HG03060 (cell line): Measurements from ENCODE around the gene TBC1D24.

Source experiments
- ATAC-seq: cut with Tn5 transposase; IDR thresholded peaks from one replicate; pipeline ENCODE4 v1.9.1; 2021; ENCODE audit warnings: low read depth, moderate number of reproducible peaks; ENCODE audit not compliant: unreplicated experiment

The TBC1D24 gene

DNA sequence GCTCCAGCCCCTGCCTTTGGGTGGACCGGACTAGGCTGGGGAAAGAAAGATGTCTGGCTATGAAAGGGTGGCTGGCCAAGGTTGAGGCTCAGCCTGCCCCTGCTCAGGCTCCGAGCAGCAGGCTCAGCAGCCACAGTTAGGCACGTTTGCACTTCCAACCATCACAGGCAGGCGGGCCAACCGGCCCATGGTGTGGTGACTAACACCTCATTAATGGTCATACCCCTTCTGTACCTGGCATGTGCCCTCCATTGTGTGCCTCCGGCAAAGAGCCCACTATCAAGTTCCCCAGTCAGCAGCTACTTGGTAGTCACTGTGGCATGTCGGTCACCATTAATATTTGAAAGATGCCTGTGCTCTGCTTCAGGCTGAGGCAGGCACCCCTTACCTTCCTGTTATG is 6.7 kb downstream of the TBC1D24 start:
- ATAC-seq, result no peak

DNA sequence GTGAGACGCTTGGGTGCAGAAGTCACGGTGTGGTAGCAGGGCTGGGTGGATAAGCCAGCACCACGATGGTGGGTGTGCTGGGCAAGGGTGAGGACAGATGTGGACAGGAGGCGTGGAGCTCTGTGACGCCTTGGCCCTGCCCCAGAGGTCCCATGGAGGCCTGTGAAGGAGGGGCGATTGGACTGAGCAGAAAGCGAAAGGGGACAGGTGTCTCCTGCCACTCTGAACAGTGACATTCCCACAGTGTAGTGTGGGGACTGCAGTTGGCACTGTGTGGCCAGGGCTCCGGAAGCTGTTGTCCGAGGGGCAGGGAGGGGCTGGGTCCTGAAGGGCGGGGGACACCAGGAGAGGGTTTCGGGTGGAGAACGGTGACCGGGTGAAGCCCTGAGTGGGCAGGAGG is 7.3 kb downstream of the TBC1D24 start:
- no peak for ATAC-seq

DNA sequence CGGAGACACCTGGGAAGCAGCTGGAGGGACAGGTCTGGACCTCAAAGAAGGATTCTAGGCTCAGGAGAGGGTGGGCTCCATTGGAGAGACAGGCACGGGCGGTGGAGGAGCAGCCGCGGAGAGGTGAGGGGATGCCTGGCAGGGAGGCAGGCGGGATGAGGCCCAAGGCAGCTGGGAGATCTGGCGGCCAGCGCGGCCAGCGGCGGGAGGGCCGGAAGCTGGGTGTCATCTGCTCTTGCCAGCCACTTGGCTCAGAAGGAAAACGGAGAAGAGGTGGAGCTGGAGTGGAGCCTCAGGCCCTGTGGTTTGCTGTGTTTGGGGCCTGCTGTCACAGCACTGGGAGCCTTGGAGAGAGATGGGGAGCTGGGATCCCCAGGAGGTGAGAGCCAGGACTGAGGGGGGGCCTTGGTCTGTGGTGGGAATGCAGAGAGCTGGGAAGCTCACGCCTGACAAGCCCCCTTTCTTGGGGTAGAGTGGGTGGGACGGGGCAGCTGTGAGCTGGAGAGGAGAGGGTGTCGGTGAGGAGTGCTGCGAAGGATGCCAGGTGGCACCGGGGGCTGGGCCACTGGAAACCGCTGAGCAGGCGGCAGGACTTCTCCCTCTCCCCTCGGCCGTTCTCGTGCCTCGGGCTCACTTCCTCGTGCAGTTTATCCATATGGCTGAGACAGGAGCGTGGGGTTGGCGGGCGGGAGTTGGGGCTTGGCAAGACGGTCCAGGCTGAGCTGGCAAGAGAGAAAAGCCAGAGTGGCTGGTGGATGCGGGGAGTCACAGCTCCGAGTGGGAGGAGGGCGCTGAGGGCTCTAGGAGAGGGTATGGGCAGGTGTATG is 8.0 kb downstream of the TBC1D24 start:
- no peak for ATAC-seq

DNA sequence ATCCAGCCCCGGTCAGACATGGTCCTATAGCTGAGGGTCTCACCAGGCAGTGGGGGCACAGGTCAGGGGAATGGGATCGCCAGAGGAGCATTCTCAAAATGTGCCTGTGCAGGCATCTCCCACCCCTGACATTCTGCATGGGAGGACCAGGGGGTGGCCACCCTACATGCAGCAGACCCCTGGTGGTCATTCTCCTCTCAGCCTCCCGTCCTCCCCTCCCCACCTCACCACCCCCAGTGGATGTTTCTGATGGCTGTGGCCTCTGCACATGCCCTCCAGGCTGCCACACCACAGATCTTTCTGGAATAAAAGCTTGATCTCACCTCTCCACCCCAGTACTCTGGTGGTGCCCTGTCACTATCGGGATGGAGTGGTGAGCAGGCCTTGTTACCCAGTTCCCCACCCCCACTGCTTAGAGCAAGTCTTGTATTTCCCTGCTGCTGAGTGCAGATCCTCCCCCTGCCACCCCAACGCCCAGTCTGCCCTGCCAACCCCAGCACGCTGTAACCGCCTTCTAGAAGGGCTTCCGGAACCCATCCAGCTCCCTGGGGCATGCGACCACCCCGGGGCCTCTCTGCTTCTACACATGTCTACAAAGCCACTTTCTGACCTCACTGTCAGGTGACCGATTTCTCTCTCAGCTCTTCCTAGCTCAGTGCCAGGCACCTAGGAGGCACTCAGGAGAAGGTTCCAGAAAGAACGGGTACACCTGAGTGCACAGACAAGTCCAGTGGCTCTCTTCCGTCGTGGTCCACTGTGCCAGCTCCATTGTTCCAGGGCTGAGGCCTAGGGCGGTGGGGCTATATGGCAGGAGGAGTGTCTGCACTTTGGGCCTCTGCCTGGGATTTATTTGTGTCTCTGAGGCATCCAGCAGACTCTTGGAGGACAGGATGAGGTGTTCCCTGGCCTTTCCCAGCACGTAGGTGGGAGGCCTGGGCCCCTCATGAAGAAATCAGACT is 9.3 kb downstream of the TBC1D24 start:
- ATAC-seq, result no peak

DNA sequence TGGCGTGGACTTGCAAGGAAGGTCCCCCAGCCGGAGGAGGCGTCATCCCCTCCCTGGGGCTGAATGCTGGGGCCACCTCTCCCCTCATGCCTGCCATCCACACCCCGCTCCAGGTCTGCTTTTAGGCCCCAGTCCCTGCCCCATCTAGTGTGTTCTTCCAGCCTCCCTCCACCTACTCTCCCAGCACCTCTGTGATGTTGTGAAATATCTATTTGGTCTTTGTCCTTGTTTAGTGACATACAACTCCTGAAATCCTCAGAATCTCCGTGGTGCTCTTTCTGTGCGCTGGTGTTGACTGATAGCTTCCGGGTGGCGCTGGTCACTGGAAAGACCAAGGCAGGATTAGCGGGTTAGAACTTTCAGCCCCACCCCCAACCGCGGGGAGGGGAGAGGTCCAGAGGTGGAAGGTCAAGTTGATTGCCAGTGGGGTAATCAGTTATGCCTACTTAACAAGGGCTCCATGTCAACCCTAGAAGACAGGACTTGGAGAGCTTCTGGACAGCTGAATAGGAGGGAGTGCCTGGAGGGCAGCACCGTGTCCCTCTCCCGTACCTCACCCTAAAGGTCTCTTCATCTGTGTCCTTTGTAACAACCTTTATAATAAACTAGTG is 10.1 kb downstream of the TBC1D24 start:
- no peak for ATAC-seq

DNA sequence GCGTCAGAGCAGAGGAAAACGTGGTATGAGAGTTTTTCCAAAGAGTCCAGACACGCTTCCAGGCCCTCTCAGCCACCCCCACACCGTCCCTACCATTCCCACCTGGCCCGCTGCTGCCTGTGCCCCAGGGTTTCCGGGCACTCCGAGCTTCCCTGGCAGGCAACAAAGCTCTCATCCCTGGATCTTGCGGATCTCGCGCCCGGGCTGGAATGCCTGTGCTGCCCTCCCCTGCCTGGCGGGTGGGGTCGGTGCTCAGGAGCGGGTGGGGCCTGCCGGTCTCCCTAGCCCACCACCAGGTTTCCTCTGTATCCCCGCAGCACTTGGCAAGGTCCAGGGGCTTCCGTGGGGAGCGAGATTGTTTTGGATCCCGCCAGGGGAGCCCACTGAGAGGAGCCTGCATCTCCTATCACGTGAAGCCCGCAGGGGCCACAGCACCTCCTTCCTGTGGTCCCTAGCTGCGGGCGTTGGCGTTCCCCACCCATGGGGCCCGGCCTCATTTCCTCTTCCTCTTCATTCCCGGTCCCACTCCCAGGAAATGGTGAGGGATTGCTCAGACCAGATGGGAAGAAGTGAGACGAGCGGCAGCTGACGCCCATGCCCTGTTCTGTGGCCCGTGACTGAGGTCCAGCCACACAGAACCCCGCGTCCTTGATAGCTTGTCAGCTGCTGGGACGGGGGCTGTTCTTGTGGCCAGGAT is 11.0 kb downstream of the TBC1D24 start:
- no peak for ATAC-seq

DNA sequence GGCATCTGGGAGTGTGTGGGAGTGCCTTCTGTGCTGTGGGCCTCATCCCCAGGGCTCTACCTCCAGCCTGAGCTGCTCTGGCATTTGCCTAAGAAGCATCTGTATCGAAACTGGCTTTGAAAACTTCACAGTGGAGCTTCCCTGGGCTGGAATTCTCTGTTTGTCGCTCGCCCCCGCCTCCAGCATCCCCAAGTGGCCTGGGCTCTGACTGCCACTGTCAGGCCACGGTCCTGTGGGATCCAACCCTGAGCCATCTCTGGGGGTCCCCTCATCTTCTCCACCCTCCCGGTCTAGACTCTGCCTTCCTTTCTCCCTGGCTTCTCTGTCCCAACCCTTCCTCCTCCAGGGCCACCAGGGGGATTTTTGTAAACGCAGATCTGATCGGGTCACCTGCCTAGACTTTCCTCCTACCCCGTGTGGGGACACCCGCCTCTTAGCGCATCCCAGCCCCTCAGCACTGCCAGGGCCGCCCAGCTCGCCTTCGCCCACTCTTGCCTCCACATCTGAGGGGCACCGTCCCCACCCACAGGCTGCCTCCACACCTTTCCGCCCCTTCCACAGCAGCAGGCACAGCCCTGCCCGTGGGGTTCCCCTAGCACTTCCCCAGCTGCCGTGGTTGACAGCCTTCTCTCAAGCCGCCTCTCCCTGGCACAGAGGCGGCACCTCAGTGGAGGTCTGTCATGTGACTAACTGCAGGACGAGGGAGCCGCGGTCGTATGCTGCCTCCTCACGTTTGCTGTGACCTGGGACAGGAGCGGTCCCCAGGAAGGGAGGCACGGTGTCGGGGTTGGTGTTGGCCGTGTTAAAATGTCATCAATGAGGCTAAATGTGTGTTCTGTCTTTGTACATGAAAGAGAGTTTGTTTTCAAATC is 12.0 kb downstream of the TBC1D24 start:
- ATAC-seq, result no peak

DNA sequence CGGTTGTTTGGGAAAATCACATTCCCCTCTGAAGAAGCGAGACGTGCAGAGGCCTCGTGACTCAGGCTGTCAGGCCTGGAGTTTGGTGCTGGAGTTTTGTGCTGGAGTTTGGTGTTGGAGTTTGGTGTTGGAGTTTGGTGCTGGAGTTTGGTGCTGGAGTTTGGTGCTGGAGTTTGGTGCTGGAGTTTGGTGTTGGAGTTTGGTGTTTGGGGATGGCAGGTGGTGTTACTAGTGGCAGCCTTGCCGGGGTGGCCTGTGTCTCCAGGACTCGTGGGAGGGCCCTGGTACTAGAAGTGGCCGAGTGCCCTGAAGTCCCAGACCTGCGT is 12.6 kb downstream of the TBC1D24 start:
- no peak for ATAC-seq

DNA sequence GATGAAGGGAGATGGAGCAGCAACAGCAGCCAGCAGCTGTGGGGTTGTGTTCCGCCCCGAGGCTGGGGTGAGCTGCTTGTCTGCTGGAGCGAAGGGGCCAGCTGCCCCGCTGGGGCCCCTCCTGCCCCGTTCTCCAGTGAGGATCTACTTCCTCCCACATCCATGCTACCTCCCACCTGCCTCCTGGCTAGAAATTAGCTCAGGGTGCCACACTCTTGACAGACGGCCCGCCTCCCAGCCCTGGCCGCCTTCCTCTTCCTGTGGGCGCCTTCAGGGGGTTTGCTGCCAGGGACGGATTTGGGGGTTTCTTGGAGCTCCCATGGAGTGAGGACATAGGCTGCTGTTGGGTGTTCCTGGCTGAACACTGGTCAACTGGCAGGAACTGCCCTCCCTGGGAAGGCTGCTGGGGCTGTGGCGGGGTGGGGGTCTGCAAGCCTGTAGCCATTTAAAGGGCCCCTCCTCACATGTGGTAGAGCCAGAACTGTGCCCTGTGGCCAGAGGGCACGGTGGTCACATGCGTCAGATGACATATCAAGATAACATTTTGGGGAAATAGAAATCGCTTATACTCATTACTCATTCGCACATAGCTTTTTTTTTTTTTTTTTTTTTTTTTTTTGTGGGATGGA is 13.1 kb downstream of the TBC1D24 start:
- no peak for ATAC-seq

DNA sequence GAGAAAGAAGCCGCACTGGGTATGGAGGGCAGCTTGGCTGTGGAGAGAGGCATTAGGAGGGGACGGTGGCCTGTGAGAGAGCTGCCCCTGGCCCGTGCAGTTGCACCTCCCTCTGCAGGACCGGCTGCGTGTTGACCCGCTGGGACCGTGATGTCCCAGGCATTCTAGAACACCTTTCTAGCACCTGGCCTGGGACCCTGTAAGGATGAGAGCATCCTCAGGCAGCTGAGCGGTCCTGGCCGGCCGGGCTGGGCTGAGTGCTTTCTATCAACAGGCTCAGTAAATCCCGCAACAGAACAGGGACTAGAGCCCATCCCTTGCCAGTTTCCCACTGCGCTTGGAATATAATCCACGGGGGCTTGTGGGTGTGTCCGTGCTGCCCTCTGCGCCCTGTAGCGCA is 14.7 kb downstream of the TBC1D24 start:
- ATAC-seq, result no peak

DNA sequence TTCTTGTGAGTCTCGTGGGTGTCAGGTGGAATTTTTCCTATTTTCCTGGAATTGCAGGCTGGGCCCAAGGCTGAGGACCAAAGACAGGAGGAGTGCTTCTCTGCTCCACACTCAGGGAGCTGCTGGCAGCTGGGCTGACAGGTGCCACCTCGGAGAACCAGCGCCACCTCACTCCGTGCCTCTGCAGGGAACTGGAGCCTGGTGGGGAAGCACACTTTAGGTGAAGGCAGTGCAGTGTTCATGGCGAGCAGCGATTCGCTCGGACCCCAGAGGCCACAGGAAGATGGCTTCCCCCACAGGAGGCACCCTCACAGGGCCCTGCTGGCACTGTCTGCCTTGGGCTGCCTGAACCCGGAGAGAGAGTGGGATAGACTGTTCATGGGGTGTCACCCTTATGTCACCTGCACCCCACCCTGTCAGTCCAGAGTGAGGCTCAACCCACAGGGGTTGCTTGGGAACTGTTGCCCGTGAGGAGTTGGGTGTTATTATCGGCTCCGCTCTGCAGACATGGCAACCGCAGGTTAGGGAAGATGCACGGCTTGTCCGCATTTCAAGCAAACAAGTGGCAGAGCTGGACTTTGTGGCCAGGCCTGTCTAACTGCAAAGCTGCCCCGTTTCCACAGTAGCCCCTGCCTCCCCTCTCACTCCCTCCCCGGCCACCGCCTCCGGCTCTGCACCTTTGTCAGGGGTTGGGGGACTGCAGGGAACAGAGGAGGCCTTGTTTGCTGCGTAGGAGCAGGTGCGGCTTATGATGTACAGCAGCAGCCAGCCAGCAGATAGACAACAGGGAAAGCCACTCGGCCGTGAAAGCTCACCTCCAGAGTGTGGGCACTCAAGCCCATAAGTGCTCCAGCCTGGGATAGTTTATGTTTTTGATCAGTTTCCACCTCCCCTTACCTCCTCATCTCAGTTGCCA is 15.5 kb downstream of the TBC1D24 start:
- no peak for ATAC-seq

DNA sequence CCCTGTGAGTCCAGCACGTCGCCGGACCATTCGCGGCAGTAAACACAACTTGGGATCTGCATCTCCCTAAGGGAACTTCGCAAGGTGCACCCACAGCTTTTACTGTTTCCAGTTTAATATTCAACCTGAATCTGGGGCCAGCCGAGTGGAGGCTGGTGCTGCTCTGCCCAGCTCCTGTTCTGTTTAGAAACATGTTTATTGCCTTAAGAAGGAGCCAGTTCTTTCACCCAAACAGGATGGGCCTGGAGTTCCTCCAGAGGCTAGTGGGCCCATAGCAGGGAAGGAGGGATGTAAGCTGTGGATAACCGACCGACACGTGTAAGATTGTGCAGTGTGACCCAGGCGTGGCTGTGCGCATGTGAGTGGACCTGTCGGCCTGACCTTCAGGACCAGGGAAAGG is 17.4 kb downstream of the TBC1D24 start:
- ATAC-seq, result no peak

DNA sequence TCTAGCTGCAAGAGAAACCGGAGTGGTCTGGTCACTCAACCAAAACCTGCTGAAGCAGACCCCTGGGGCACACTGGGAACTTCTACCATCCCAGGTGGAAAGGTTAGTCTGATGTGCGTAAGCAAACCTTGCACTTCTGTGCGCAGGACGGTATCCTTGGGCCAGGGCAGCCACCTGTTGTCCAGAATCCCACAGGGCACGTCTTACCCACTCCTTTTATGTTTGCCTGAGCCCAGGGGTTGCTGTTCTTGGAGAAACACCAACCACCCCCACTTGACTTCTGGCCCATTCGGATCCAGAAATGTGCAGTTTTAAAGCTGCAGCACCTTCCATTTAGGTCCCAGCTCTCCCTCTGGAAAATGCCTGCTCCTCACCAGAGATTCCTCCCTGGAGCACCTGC is 18.7 kb downstream of the TBC1D24 start:
- ATAC-seq, result no peak

DNA sequence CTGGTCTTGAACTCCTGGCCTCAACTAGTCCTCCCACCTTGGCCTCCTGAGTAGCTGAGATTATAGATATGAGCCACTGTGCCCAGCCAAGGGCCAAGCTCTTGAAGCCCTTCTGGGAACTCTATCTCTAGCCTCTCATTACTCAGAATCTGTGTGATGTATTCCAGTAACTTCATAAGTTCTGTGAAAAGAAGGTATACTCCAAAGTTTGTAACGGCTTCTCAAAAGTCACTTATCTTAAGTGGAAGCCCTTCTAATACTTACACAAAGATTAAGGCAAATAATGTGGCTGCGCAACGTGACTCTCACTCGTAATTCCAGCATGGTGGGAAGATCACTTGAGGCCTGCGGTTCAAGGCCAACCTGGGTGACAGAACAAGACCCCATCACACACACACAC is 19.7 kb downstream of the TBC1D24 start:
- no peak for ATAC-seq

DNA sequence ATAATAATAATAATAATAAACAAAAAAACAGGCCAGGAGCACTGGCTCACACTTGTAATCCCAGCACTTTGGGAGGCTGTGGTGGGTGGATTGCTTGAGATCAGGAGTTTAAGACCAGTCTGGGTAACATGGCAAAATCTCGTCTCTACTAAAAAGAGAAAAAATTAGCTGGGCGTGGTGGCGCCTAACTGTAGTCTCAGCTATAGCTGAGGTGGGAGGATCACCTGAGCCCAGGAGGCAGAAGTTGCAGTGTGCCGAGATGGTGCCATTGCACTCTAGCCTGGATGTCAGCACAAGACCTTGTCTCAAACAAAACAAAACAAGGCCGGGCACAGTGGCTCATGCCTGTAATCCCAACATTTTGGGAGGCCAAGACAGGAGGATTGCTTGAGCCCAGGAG is 20.1 kb downstream of the TBC1D24 start:
- ATAC-seq, result no peak

DNA sequence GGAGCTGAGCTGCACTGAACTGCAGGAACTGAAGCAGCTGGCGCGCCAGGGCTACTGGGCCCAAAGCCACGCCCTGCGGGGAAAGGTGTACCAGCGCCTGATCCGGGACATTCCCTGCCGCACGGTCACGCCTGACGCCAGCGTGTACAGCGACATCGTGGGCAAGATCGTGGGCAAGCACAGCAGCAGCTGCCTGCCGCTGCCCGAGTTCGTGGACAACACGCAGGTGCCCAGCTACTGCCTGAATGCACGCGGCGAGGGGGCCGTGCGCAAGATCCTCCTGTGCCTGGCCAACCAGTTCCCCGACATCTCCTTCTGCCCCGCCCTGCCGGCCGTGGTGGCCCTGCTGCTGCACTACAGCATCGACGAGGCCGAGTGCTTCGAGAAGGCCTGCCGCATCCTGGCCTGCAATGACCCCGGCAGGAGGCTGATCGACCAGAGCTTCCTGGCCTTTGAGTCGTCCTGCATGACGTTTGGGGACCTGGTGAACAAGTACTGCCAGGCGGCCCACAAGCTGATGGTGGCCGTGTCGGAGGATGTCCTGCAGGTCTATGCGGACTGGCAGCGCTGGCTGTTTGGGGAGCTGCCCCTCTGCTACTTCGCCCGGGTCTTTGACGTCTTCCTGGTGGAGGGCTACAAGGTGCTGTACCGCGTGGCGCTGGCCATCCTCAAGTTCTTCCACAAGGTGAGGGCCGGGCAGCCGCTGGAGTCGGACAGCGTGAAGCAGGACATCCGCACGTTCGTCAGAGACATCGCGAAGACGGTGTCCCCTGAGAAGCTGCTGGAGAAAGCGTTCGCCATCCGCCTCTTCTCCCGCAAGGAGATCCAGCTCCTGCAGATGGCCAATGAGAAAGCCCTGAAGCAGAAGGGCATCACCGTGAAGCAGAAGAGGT is 21.5 kb downstream of the TBC1D24 start:
- ATAC-seq, result no peak

DNA sequence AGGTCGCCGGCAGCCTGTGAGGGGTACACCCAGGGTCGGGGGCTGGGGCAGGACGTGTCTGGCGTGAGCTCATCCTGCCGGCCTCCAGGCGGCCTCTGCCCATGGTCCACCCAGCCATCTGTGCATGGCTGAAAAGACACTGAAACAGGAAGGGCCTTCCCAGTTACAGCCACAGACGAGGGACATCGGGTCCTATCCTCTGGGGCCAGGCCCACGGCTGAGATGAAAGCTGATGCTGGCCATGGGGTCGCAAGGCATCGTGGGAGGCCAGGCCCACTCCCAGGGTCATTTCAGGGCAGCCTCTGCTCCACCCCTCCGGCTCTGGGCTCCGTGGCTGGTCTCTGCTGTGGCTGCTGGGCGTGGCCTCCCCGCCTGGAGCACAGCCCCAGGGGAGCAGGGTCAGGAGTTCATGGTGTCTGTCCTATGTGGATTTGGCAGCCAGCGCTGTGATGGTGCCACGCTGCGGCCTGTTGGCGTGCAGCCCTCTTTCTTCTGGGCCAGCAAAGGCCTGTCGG is 22.2 kb downstream of the TBC1D24 start:
- ATAC-seq, result no peak
